PC-9 (cell line): ENCODE measurements around the gene PCDHGA12. TPM values are rescaled to one million over a fixed set of nuclear protein-coding genes. Genes with fewer than 3 reads are reported as not detected.
"Not testable (repeated sequence)": the region's sequence is repeated elsewhere in the genome, so short reads cannot be mapped to it uniquely, and the experiment has no call there.

ENCODE experiments used
- BruUV-seq: library from RNA; stranded (reverse); fragments of 400-500 nt; replicated peaks from 2 replicates; lab custom pipeline; 2021; lab: Mats Ljungman, UMichigan
- CTCF ChIA-PET: fragments of 300-600 bp; sonication (Branson Sonifier 250); formaldehyde crosslinking; loops from one replicate; lab custom pipeline; 2022; ENCODE audit warnings: antibody characterized with exemption; lab: Charles Lee
- POLR2A ChIA-PET: fragments of 300-600 bp; sonication (Branson Sonifier 250); formaldehyde crosslinking; loops from one replicate; lab custom pipeline; 2022; ENCODE audit warnings: antibody characterized with exemption; ENCODE audit not compliant: unreplicated experiment; lab: Charles Lee
- DNase-seq, 2 experiments: peaks; one replicate each; pipeline versions ENCODE4 v3.0.0 to v3.0.0-alpha.2; 2015 to 2022; ENCODE audit warnings: mixed read lengths in 1 of 2
- H2AFZ ChIP-seq: fragments of 200-600 bp; sonication (generic); 2 replicates; pipeline ENCODE4 v1.8.1; 2017; ENCODE audit warnings: antibody characterized with exemption
- H3F3A ChIP-seq: fragments of 200-600 bp; sonication (generic); 2 replicates; pipeline ENCODE4 v1.8.1; 2017; ENCODE audit warnings: antibody characterized with exemption, mild to moderate bottlenecking, low read depth; ENCODE audit not compliant: insufficient read depth
- H3K27ac ChIP-seq: fragments of 200-600 bp; sonication (generic); 2 replicates; pipeline ENCODE4 v1.6.1; 2016; ENCODE audit warnings: mixed run types
- H3K27me3 ChIP-seq: fragments of 200-600 bp; sonication (generic); 2 replicates; pipeline ENCODE4 v1.6.1; 2016; ENCODE audit warnings: low read depth, mixed run types; ENCODE audit not compliant: insufficient read depth
- H3K36me3 ChIP-seq: fragments of 200-600 bp; sonication (generic); 2 replicates; pipeline ENCODE4 v1.6.1; 2016; ENCODE audit warnings: low read depth, mixed run types
- H3K4me1 ChIP-seq: fragments of 200-600 bp; sonication (generic); replicated peaks from 2 replicates; pipeline ENCODE4 v1.6.1; 2016; ENCODE audit warnings: mixed run types; ENCODE audit not compliant: insufficient read depth
- H3K4me2 ChIP-seq: fragments of 200-600 bp; sonication (generic); 2 replicates; pipeline ENCODE4 v1.6.1; 2017; ENCODE audit warnings: mixed run types
- H3K4me3 ChIP-seq: fragments of 200-600 bp; sonication (generic); 2 replicates; pipeline ENCODE4 v1.6.1; 2016; ENCODE audit warnings: mixed run types
- H3K79me2 ChIP-seq: fragments of 200-600 bp; sonication (generic); 2 replicates; pipeline ENCODE4 v1.6.1; 2017; ENCODE audit warnings: low read depth, mixed run types
- H3K9me2 ChIP-seq: fragments of 200-600 bp; sonication (generic); 2 replicates; pipeline ENCODE4 v1.8.1; 2017; ENCODE audit warnings: mild to moderate bottlenecking; ENCODE audit not compliant: insufficient read depth
- H3K9me3 ChIP-seq: fragments of 200-600 bp; sonication (generic); 2 replicates; pipeline ENCODE4 v1.8.1; 2016; ENCODE audit warnings: low read depth; ENCODE audit not compliant: insufficient read depth
- H4K20me1 ChIP-seq: fragments of 200-600 bp; sonication (generic); 2 replicates; pipeline ENCODE4 v1.8.1; 2017; ENCODE audit not compliant: insufficient read depth
- EZH2 ChIP-seq: fragments of 200-600 bp; sonication (generic); IDR thresholded peaks from 2 replicates; pipeline ENCODE4 v1.8.0; 2017; ENCODE audit warnings: antibody characterized with exemption, low read depth
- intact Hi-C: fragments of 100-400 bp; cut with micrococcal nuclease; formaldehyde crosslinking; loops from one replicate; pipeline ENCODE4 v1.10.0; 2022; ENCODE audit not compliant: unreplicated experiment
- total RNA-seq: library from RNA; stranded (reverse); gene quantifications from 2 replicates; pipeline ENCODE4 v1.2.3, GENCODE V29; 2021
- TF ChIP-seq, protein P1 (sequence below): fragments of 200-600 bp; sonication (generic); conservative IDR thresholded peaks from 2 replicates; pipeline ENCODE4 v1.6.1; 2017; ENCODE audit warnings: mixed run types, antibody characterized with exemption, mild to moderate bottlenecking, moderate library complexity

The PCDHGA12 gene
- total RNA-seq, 1 experiment from 2014 or later = not detected

DNA sequence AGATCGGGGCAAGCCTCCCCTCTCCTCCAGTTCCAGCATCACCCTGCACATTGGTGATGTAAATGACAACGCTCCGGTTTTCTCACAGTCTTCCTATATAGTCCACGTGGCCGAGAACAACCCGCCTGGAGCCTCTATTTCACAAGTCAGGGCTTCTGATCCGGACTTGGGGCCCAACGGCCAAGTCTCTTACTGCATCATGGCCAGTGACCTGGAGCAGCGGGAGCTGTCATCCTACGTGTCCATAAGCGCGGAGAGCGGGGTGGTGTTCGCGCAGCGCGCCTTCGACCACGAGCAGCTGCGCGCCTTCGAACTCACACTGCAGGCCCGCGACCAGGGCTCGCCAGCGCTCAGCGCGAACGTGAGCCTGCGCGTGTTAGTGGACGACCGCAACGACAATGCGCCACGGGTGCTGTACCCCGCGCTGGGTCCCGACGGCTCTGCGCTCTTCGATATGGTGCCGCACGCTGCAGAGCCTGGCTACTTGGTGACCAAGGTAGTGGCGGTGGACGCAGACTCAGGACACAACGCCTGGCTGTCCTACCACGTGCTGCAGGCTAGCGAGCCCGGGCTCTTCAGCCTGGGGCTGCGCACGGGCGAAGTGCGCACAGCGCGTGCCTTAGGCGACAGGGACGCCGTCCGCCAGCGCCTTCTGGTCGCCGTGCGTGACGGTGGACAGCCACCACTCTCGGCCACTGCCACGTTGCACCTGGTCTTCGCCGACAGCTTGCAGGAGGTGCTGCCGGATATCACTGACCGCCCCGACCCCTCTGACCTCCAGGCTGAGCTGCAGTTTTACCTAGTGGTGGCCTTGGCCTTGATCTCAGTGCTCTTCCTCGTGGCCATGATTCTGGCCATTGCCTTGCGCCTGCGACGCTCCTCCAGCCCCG is 40.9 kb upstream of the PCDHGA12 start:
- POLR2A ChIA-PET = no interaction called here
- Histone ChIP-seq H3K4me2 (no peak overlapping the region), H3K9me3 (no peaks in the 10 kb centered on the region), H3K27me3 (peaks cover 19% of the 10 kb centered on the region), H3K27ac (no peak overlapping the region), H4K20me1 (no peaks in the 10 kb centered on the region), H3K4me1 (no peaks in the 10 kb centered on the region), H3F3A (no peaks in the 10 kb centered on the region), H3K79me2 (no peaks in the 10 kb centered on the region), H3K36me3 (no peaks in the 10 kb centered on the region), H2AFZ (no peak overlapping the region), H3K9me2 (no peaks in the 10 kb centered on the region), H3K4me3 (no peak overlapping the region)
- CTCF ChIA-PET = interaction anchor here (0.6 kb wide), 1 partner anchor 50 kb away, joined by 3 read pairs; no protein-coding TSS in a partner anchor
- intact Hi-C loops = no loop called here
- TF ChIP-seq, protein P1, sequence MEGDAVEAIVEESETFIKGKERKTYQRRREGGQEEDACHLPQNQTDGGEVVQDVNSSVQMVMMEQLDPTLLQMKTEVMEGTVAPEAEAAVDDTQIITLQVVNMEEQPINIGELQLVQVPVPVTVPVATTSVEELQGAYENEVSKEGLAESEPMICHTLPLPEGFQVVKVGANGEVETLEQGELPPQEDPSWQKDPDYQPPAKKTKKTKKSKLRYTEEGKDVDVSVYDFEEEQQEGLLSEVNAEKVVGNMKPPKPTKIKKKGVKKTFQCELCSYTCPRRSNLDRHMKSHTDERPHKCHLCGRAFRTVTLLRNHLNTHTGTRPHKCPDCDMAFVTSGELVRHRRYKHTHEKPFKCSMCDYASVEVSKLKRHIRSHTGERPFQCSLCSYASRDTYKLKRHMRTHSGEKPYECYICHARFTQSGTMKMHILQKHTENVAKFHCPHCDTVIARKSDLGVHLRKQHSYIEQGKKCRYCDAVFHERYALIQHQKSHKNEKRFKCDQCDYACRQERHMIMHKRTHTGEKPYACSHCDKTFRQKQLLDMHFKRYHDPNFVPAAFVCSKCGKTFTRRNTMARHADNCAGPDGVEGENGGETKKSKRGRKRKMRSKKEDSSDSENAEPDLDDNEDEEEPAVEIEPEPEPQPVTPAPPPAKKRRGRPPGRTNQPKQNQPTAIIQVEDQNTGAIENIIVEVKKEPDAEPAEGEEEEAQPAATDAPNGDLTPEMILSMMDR = no peak
- no peak for TF ChIP-seq EZH2
- no TSS peak for BruUV-seq
- DNase-seq = no peak

DNA sequence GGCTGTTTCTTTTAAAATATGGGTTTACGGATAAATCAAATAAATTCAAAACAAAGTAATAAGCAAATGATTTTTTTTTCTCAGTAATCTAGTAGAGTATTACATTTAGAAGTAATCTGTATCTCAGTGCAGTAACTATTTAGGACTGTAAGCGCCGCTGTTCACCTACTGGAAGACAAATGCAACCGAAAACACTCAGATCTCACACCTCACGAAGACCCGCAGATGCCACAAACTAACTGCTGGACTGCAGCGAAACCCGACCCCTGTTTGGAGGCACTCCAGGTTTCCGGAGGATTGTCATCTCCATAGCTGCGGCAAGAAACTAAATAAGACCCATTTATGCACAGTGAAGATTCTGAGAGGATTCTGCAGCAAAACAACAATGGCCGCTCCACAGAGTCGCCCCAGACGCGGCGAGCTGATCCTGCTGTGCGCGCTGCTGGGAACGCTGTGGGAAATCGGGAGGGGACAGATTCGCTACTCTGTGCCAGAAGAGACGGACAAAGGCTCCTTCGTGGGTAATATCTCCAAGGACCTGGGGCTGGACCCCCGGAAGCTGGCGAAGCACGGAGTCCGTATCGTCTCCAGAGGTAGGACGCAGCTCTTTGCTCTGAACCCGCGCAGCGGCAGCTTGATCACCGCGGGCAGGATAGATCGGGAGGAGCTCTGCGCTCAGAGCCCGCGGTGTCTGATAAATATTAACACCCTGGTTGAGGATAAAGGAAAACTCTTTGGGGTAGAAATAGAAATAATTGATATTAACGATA is 37.7 kb upstream of the PCDHGA12 start, which contains the start of gene PCDHGA8:
PCDHGA8 (plus strand) TSS at position 205 of the 770 bp plus-strand sequence; CDS start at position 386, 181 bp downstream.
- H3K79me2 ChIP-seq = no peaks in the 10 kb centered on the region
- no peaks in the 10 kb centered on the region for H4K20me1 ChIP-seq
- no peak within 1 kb of the TSS for H2AFZ ChIP-seq
- ChIA-PET CTCF (no interaction called here), POLR2A (no interaction called here)
- no peaks in the 10 kb centered on the region for H3K36me3 ChIP-seq
- H3K4me3 ChIP-seq = no peak within 1 kb of the TSS
- intact Hi-C loops = no loop called here
- no peaks in the 10 kb centered on the region for H3F3A ChIP-seq
- H3K27me3 ChIP-seq = peaks cover 12% of the 10 kb centered on the region; the same call in 1 of the 2 replicates
- H3K4me1 ChIP-seq = no peaks in the 10 kb centered on the region
- TF ChIP-seq, protein P1 = peak; percentile 46; the same call in 1 of the 2 replicates
- TF ChIP-seq EZH2 = no peak
- no TSS peak for BruUV-seq
- no peak within 1 kb of the TSS for H3K27ac ChIP-seq
- no peak within 1 kb of the TSS for H3K4me2 ChIP-seq
- H3K9me2 ChIP-seq = no peaks in the 10 kb centered on the region
- H3K9me3 ChIP-seq = no peaks in the 10 kb centered on the region
- DNase-seq = no peak

DNA sequence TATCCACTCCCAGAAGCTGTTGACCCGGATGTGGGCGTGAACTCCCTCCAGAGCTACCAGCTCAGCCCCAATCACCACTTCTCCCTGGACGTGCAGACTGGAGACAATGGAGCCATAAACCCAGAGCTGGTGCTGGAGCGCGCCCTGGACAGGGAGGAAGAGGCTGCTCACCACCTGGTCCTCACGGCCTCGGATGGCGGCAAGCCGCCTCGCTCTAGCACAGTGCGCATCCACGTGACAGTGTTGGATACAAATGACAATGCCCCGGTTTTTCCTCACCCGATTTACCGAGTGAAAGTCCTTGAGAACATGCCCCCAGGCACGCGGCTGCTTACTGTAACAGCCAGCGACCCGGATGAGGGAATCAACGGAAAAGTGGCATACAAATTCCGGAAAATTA is 37.0 kb upstream of the PCDHGA12 start:
- Histone ChIP-seq H3F3A (no peaks in the 10 kb centered on the region), H3K4me3 (no peak overlapping the region), H3K9me3 (no peaks in the 10 kb centered on the region), H2AFZ (no peak overlapping the region), H3K27me3 (peaks cover 11% of the 10 kb centered on the region; the same call in 1 of the 2 replicates), H4K20me1 (no peaks in the 10 kb centered on the region), H3K4me2 (no peak overlapping the region), H3K36me3 (no peaks in the 10 kb centered on the region), H3K4me1 (no peaks in the 10 kb centered on the region), H3K27ac (no peak overlapping the region), H3K9me2 (no peaks in the 10 kb centered on the region), H3K79me2 (no peaks in the 10 kb centered on the region)
- ChIA-PET POLR2A (no interaction called here), CTCF (no interaction called here)
- intact Hi-C loops = no loop called here
- DNase-seq = no peak
- TF ChIP-seq, protein P1 = no peak
- TF ChIP-seq EZH2 = no peak
- no TSS peak for BruUV-seq

DNA sequence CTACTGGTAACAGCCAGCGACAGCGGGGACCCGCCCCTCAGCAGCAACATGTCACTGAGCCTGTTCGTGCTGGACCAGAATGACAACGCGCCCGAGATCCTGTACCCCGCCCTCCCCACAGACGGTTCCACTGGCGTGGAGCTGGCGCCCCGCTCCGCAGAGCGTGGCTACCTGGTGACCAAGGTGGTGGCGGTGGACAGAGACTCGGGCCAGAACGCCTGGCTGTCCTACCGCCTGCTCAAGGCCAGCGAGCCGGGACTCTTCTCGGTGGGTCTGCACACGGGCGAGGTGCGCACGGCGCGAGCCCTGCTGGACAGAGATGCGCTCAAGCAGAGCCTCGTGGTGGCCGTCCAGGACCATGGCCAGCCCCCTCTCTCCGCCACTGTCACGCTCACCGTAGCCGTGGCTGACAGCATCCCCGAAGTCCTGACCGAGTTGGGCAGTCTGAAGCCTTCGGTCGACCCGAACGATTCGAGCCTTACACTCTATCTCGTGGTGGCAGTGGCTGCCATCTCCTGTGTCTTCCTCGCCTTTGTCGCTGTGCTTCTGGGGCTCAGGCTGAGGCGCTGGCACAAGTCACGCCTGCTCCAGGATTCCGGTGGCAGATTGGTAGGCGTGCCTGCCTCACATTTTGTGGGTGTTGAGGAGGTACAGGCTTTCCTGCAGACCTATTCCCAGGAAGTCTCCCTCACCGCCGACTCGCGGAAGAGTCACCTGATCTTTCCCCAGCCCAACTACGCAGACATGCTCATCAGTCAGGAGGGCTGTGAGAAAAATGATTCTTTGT is 35.7 kb upstream of the PCDHGA12 start:
- H3K27me3 ChIP-seq = peaks cover 13% of the 10 kb centered on the region; the same call in 1 of the 2 replicates
- CTCF ChIA-PET, DNase-seq, intact Hi-C loops, H3K4me2 ChIP-seq, H3K9me3 ChIP-seq, H2AFZ ChIP-seq, POLR2A ChIA-PET, H4K20me1 ChIP-seq, H3K27ac ChIP-seq, H3K9me2 ChIP-seq, H3K4me3 ChIP-seq, H3K79me2 ChIP-seq, BruUV-seq, H3F3A ChIP-seq, H3K36me3 ChIP-seq, H3K4me1 ChIP-seq: not testable (repeated sequence)
